ENCODE data around the gene RAB33A.

- TF ChIP-seq, protein P1, sequence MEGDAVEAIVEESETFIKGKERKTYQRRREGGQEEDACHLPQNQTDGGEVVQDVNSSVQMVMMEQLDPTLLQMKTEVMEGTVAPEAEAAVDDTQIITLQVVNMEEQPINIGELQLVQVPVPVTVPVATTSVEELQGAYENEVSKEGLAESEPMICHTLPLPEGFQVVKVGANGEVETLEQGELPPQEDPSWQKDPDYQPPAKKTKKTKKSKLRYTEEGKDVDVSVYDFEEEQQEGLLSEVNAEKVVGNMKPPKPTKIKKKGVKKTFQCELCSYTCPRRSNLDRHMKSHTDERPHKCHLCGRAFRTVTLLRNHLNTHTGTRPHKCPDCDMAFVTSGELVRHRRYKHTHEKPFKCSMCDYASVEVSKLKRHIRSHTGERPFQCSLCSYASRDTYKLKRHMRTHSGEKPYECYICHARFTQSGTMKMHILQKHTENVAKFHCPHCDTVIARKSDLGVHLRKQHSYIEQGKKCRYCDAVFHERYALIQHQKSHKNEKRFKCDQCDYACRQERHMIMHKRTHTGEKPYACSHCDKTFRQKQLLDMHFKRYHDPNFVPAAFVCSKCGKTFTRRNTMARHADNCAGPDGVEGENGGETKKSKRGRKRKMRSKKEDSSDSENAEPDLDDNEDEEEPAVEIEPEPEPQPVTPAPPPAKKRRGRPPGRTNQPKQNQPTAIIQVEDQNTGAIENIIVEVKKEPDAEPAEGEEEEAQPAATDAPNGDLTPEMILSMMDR (IDR thresholded peaks at IDR 0.05), result no peak
- TF ChIP-seq POLR2A (IDR thresholded peaks at IDR 0.05), result no peak
These were observed 6.5 kb upstream of the RAB33A start for GRCh38 chrX:130165181-130165702.

Data from testis (tissue), 2 donors.